Mesenteric fat pad (tissue), 1 donor: Measurements from ENCODE around the gene UPF3A. TPM values are rescaled to one million over a fixed set of nuclear protein-coding genes. Genes with fewer than 3 reads are reported as not detected.
"Not testable (repeated sequence)": the region's sequence is repeated elsewhere in the genome, so short reads cannot be mapped to it uniquely, and the experiment has no call there.

Experiments used
- DNase-seq: peaks from one replicate; pipeline ENCODE4 v3.0.0-alpha.2; 2020; ENCODE audit warnings: low spot score
- total RNA-seq: library from RNA; stranded (reverse); fragmentation: NEBNext Ultra II Directional; extraction: Animal tissue kit (Norgen Biotek cat#: 25700); gene quantifications from one replicate; pipeline ENCODE4 v1.2.1, GENCODE V29; 2021
- donor health status: DM: yes; HTN: yes; CAD: no.

The UPF3A gene
- total RNA-seq, 1 donor from 2014 or later, result 39.6 TPM

- no peak for DNase-seq
Measured at GRCh38 chr13:114263578-114263977, 17.8 kb upstream of the UPF3A start.

- DNase-seq, result not testable (repeated sequence)
Measured at GRCh38 chr13:114264313-114264712, 17.1 kb upstream of the UPF3A start.

GRCh38 chr13:114264886-114265611, 16.4 kb upstream of the UPF3A start:
- no peak for DNase-seq

GRCh38 chr13:114266241-114266640, 15.2 kb upstream of the UPF3A start:
- DNase-seq, result no peak

GRCh38 chr13:114268344-114269280, 12.8 kb upstream of the UPF3A start:
- DNase-seq, result no peak

GRCh38 chr13:114269281-114269770, 12.1 kb upstream of the UPF3A start:
- DNase-seq, result no peak

- DNase-seq, result no peak
Measured at GRCh38 chr13:114272977-114273376, 8.4 kb upstream of the UPF3A start.

GRCh38 chr13:114275304-114275703, 6.1 kb upstream of the UPF3A start:
- DNase-seq, result no peak

- no peak for DNase-seq
Measured at GRCh38 chr13:114279146-114279545, 2.3 kb upstream of the UPF3A start.

- DNase-seq, result no peak
Measured at GRCh38 chr13:114279758-114280355, 1.5 kb upstream of the UPF3A start.

GRCh38 chr13:114282041-114282670, 755 bp downstream of the UPF3A start:
- no peak for DNase-seq

GRCh38 chr13:114283576-114283975, 2.2 kb downstream of the UPF3A start:
- DNase-seq, result no peak

GRCh38 chr13:114284680-114285079, 3.3 kb downstream of the UPF3A start:
- DNase-seq, result no peak

GRCh38 chr13:114285166-114285808, 3.9 kb downstream of the UPF3A start:
- no peak for DNase-seq

GRCh38 chr13:114286808-114287207, 5.4 kb downstream of the UPF3A start:
- no peak for DNase-seq

- DNase-seq, result no peak
Measured at GRCh38 chr13:114288157-114288591, 6.8 kb downstream of the UPF3A start.

GRCh38 chr13:114296448-114296847, 15.0 kb downstream of the UPF3A start:
- no peak for DNase-seq

- DNase-seq, result no peak
Measured at GRCh38 chr13:114296902-114297301, 15.5 kb downstream of the UPF3A start.

- no peak for DNase-seq
Measured at GRCh38 chr13:114298866-114299265, 17.5 kb downstream of the UPF3A start.

- no peak for DNase-seq
Measured at GRCh38 chr13:114299604-114300305, 18.4 kb downstream of the UPF3A start.
